Muscle layer of duodenum (tissue), 2 donors: ENCODE measurements around the gene DNALI1.
"Not testable (repeated sequence)": the region's sequence is repeated elsewhere in the genome, so short reads cannot be mapped to it uniquely, and the experiment has no call there.

Experiments
- H3K27ac ChIP-seq: one replicate; pipeline ENCODE4 v1.7.0; 2013; ENCODE audit warnings: mild to moderate bottlenecking, low read length
- H3K27me3 ChIP-seq: one replicate; pipeline ENCODE4 v1.7.0; 2013; ENCODE audit warnings: low read depth, mild to moderate bottlenecking, control low read depth, low read length
- H3K36me3 ChIP-seq, 2 donors: one replicate each; pipeline ENCODE4 v1.7.0; 2013; ENCODE audit warnings: low read length in 2 of 2, control low read depth in 1 of 2, mild to moderate bottlenecking in 1 of 2; ENCODE audit not compliant: insufficient read depth in 2 of 2, control insufficient read depth in 1 of 2
- H3K4me1 ChIP-seq, 2 donors: one replicate each; pipeline ENCODE4 v1.7.0; 2013; ENCODE audit warnings: low read length in 2 of 2, mild to moderate bottlenecking in 2 of 2, control low read depth in 1 of 2, moderate library complexity in 1 of 2; ENCODE audit not compliant: insufficient read depth in 2 of 2, control insufficient read depth in 1 of 2
- H3K4me3 ChIP-seq, 2 donors: one replicate each; pipeline ENCODE4 v1.7.0; 2013; ENCODE audit warnings: low read length in 2 of 2, low read depth in 1 of 2, mild to moderate bottlenecking in 1 of 2
- H3K9me3 ChIP-seq, 2 donors: one replicate each; pipeline ENCODE4 v1.7.0; 2013; ENCODE audit warnings: low read length in 2 of 2, control low read depth in 1 of 2, mild to moderate bottlenecking in 1 of 2; ENCODE audit not compliant: control insufficient read depth in 1 of 2
- donor health status: healthy.

DNALI1 gene

DNA sequence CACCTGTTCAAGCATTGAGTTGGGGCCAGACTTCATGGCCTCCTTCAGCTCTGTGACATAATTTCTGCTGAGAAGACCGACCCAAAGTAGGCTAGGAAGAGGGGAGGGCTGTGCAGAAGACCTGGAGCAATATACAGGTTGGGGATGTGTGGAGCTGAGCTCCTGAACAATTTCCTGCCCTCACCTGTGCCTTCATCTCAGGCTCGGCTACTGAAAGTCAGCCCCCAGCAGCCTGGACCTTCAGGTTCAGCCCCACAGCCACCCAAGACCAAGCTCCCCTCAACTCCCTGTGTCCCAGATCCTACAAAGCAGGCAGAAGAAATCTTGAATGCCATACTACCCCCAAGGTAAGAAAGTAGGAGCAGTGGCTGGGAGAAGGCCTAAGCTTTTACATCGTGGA lies 662 bp downstream of the DNALI1 start:
- H3K4me3 ChIP-seq = peak overlapping the region; percentile 49 to 63

DNA sequence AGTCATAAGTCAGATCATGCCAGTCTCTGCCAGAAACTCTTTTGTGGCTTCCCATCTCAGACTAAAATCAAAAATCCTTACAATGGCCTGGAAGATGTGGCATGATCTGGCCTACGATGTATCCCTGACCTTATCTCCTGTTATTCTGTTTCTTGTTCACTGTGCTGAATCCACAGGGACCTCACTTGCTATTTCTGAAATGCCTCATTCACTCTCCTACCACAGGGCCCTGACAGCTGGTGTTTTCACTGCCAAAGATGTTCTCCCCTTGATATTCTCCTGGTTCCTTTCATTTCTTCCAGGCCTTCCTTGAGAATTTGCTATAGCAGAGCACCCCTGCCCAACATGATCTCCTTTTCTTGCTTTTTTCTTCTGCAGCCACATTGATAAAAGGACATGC lies 1.7 kb downstream of the DNALI1 start:
- H3K36me3 ChIP-seq = peaks cover 9 to 19% of the 10 kb centered on the region in 2 donors
- H3K27ac ChIP-seq = no peak overlapping the region
- no peak overlapping the region for H3K4me3 ChIP-seq
- no peaks in the 10 kb centered on the region for H3K27me3 ChIP-seq
- H3K9me3 ChIP-seq = no peaks in the 10 kb centered on the region
- peaks cover 1 to 22% of the 10 kb centered on the region in 2 donors for H3K4me1 ChIP-seq

More for the DNA sequence above, 662 bp downstream of the DNALI1 start:
- Histone ChIP-seq H3K4me1 (peaks cover 11 to 32% of the 10 kb centered on the region in 2 donors), H3K36me3 (peaks cover 0 to 15% of the 10 kb centered on the region in 2 donors), H3K9me3 (no peaks in the 10 kb centered on the region), H3K27me3 (no peaks in the 10 kb centered on the region), H3K27ac (no peak overlapping the region)

DNA sequence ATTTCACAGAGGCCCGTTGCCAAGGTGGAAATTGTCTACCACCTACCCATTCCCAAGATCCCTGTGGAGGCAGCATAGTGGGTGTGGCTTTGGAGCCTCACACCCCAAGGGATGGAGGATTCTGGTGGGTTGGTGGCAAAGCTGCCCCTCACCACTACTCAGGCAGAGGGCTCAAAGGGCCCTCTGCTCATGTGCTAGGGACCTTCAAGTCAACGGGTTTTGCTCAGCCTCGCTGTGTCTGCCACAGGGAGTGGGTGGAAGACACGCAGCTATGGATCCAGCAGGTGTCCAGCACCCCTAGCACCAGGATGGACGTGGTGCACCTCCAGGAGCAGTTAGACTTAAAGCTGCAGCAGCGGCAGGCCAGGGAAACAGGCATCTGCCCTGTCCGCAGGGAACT lies 2.3 kb downstream of the DNALI1 start:
- Histone ChIP-seq H3K4me1 (peaks cover 0 to 21% of the 10 kb centered on the region in 2 donors), H3K27me3 (no peaks in the 10 kb centered on the region), H3K4me3 (no peak overlapping the region), H3K9me3 (no peaks in the 10 kb centered on the region), H3K36me3 (peaks cover 9 to 19% of the 10 kb centered on the region in 2 donors), H3K27ac (no peak overlapping the region)

- peaks cover 12 to 23% of the 10 kb centered on the region in 2 donors for H3K36me3 ChIP-seq
- not testable (repeated sequence) for H3K9me3 ChIP-seq, H3K4me3 ChIP-seq, H3K27ac ChIP-seq, H3K27me3 ChIP-seq
- H3K4me1 ChIP-seq = peaks cover 0 to 21% of the 10 kb centered on the region in 2 donors
Observed at GRCh38 chr1:37559957-37560379, 3.2 kb downstream of the DNALI1 start.

GRCh38 chr1:37560401-37561132 lies 3.8 kb downstream of the DNALI1 start:
- Histone ChIP-seq H3K9me3 (no peaks in the 10 kb centered on the region), H3K36me3 (peaks cover 18 to 29% of the 10 kb centered on the region in 2 donors), H3K4me1 (peaks cover 0 to 21% of the 10 kb centered on the region in 2 donors), H3K4me3 (no peak overlapping the region), H3K27me3 (no peaks in the 10 kb centered on the region), H3K27ac (no peak overlapping the region)

GRCh38 chr1:37561133-37562132 lies 4.7 kb downstream of the DNALI1 start:
- no peaks in the 10 kb centered on the region for H3K9me3 ChIP-seq
- H3K36me3 ChIP-seq = peaks cover 27 to 35% of the 10 kb centered on the region in 2 donors
- H3K4me3 ChIP-seq = no peak overlapping the region
- no peaks in the 10 kb centered on the region for H3K27me3 ChIP-seq
- H3K27ac ChIP-seq = no peak overlapping the region
- peaks cover 0 to 22% of the 10 kb centered on the region in 2 donors for H3K4me1 ChIP-seq

- Histone ChIP-seq H3K27me3 (no peaks in the 10 kb centered on the region), H3K4me1 (peaks cover 0 to 10% of the 10 kb centered on the region in 2 donors), H3K4me3 (no peak overlapping the region), H3K36me3 (peaks cover 42 to 47% of the 10 kb centered on the region in 2 donors), H3K9me3 (no peaks in the 10 kb centered on the region), H3K27ac (no peak overlapping the region)
Observed at GRCh38 chr1:37562984-37563383, 6.2 kb downstream of the DNALI1 start.

GRCh38 chr1:37564892-37565291 lies 8.2 kb downstream of the DNALI1 start:
- no peak overlapping the region for H3K4me3 ChIP-seq
- peaks cover 60 to 62% of the 10 kb centered on the region in 2 donors for H3K36me3 ChIP-seq
- no peaks in the 10 kb centered on the region for H3K27me3 ChIP-seq
- H3K9me3 ChIP-seq = no peaks in the 10 kb centered on the region
- no peak overlapping the region for H3K27ac ChIP-seq
- H3K4me1 ChIP-seq = peaks cover 0 to 9% of the 10 kb centered on the region in 2 donors

DNA sequence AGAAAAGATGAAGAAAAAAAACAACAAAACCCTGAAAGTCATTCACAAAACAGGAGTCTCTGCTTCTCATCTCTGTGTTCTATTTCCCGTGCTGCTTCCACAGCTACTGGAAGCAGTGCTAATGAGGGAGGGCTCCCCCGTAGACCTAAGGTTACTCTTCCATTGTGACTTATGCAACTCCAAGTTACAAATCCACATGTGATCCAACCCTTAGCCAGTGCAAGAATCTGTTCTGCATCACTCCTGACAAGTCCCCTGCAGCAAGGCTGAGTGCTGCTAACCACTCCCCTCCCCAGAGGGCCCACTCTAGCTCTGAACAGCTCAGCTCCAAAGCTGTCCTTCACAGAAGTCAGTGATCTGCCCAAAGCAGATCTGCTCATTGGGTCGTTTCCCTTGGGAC lies 10.3 kb downstream of the DNALI1 start:
- H3K4me1 ChIP-seq = peaks cover 0 to 9% of the 10 kb centered on the region in 2 donors

GRCh38 chr1:37570528-37571334 lies 14.0 kb downstream of the DNALI1 start:
- Histone ChIP-seq H3K36me3 (peaks cover 83 to 88% of the 10 kb centered on the region in 2 donors), H3K4me1 (peaks cover 0 to 18% of the 10 kb centered on the region in 2 donors), H3K4me3 (no peak overlapping the region), H3K27ac (no peak overlapping the region), H3K27me3 (no peaks in the 10 kb centered on the region), H3K9me3 (no peaks in the 10 kb centered on the region)

More for the DNA sequence above, 10.3 kb downstream of the DNALI1 start:
- no peaks in the 10 kb centered on the region for H3K27me3 ChIP-seq
- H3K27ac ChIP-seq = peak overlapping the region; percentile 72
- H3K4me3 ChIP-seq = no peak overlapping the region
- peaks cover 67 to 74% of the 10 kb centered on the region in 2 donors for H3K36me3 ChIP-seq
- H3K9me3 ChIP-seq = no peaks in the 10 kb centered on the region
